Colonic mucosa (tissue), 4 donors: ENCODE results near the gene PANX1. TPM values are rescaled to one million over a fixed set of nuclear protein-coding genes. Genes with fewer than 3 reads are reported as not detected.

ENCODE experiments used
- DNase-seq: peaks from one replicate; pipeline ENCODE4 v3.0.0-alpha.2; 2020
- H3K27ac ChIP-seq: fragments of 200-600 bp; one replicate; pipeline ENCODE4 v1.8.0; 2021
- H3K27me3 ChIP-seq: fragments of 200-600 bp; one replicate; pipeline ENCODE4 v1.8.0; 2021
- H3K36me3 ChIP-seq: fragments of 200-600 bp; one replicate; pipeline ENCODE4 v1.8.0; 2021
- H3K4me1 ChIP-seq: fragments of 200-600 bp; one replicate; pipeline ENCODE4 v1.8.0; 2021; ENCODE audit warnings: mild to moderate bottlenecking
- H3K4me3 ChIP-seq: fragments of 200-600 bp; one replicate; pipeline ENCODE4 v1.8.0; 2021
- H3K9ac ChIP-seq, 2 donors: one replicate each; pipeline ENCODE4 v1.7.0; 2013; ENCODE audit warnings: control low read depth in 2 of 2, low read depth in 2 of 2, low read length in 2 of 2
- H3K9me3 ChIP-seq: fragments of 200-600 bp; one replicate; pipeline ENCODE4 v1.8.0; 2021
- intact Hi-C: fragments of 100-400 bp; cut with DNase I; formaldehyde crosslinking; loops from one replicate; pipeline ENCODE4 v1.14.1; 2022
- total RNA-seq, 2 donors: library from RNA; stranded (reverse); fragmentation: NEBNext Ultra II Directional in 1 of 2; extraction: Animal tissue kit (Norgen Biotek cat#: 25700) in 1 of 2; gene quantifications; one replicate each; pipeline ENCODE4 v1.2.1, GENCODE V29; 2021
- TF ChIP-seq, protein P1 (sequence below): fragments of 200-600 bp; IDR thresholded peaks from one replicate; pipeline ENCODE4 v1.8.0; 2022; ENCODE audit warnings: antibody characterized with exemption, mild to moderate bottlenecking
- donor health status: healthy.
- donor health status: DM: no; HTN: no; CAD: no.
- donor health status: DM: no; HTN: no; CAD: no.

PANX1 gene
- total RNA-seq, 2 donors from 2014 or later = 7.8 to 11.1 TPM

DNA sequence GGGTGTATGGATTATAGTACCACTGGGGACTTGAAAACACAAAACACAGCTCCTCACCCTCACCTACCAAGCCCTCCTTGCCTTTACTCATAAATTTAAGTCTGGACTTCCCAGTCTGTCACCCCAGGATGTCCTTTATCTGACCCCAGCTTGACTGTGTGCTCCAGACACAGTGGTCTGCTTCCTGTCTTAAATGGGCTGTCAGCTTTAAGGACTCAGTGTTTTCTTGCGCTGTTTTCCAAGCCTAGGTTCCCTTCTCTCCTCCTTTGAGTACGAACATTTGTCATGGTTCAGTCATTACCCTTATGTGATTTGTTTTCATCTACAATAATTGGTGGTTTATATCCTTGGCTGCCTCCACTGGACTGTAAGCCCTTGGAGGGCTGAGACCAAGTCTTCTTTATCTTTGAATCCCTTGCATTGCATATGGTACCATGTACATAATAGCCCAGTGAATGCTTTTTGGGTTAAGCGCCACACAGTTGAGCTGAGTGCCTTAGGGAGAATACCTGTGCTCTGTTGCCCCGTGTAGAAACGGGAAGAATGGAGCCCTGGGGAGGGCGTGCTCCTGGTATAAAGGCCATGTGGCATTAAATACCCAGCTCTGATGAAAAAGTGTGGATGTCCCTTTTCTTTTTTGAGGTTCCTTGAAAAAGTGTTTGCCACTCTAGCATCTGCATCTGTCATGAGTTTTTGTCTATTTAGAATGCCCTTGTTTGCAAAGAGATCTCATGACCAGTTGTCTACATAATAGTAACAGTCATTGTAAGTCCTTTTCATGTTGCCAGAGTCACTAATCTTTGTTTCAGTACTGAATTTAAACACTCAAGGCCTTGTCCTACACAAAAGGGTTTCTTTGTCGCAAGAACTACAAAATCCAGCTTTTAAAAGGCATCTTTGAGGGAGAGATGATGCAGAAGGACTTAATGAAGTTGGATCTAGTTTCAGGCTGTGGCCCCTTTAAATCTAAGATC lies 14.0 kb downstream of the PANX1 start:
- Histone ChIP-seq H3K9ac (no peak overlapping the region), H3K4me3 (no peak overlapping the region), H3K9me3 (no peaks in the 10 kb centered on the region), H3K27ac (no peak overlapping the region), H3K36me3 (no peaks in the 10 kb centered on the region), H3K4me1 (peaks cover 9% of the 10 kb centered on the region), H3K27me3 (no peaks in the 10 kb centered on the region)
- intact Hi-C loops = no loop called here
- DNase-seq = no peak
- TF ChIP-seq, protein P1, sequence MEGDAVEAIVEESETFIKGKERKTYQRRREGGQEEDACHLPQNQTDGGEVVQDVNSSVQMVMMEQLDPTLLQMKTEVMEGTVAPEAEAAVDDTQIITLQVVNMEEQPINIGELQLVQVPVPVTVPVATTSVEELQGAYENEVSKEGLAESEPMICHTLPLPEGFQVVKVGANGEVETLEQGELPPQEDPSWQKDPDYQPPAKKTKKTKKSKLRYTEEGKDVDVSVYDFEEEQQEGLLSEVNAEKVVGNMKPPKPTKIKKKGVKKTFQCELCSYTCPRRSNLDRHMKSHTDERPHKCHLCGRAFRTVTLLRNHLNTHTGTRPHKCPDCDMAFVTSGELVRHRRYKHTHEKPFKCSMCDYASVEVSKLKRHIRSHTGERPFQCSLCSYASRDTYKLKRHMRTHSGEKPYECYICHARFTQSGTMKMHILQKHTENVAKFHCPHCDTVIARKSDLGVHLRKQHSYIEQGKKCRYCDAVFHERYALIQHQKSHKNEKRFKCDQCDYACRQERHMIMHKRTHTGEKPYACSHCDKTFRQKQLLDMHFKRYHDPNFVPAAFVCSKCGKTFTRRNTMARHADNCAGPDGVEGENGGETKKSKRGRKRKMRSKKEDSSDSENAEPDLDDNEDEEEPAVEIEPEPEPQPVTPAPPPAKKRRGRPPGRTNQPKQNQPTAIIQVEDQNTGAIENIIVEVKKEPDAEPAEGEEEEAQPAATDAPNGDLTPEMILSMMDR = no peak

DNA sequence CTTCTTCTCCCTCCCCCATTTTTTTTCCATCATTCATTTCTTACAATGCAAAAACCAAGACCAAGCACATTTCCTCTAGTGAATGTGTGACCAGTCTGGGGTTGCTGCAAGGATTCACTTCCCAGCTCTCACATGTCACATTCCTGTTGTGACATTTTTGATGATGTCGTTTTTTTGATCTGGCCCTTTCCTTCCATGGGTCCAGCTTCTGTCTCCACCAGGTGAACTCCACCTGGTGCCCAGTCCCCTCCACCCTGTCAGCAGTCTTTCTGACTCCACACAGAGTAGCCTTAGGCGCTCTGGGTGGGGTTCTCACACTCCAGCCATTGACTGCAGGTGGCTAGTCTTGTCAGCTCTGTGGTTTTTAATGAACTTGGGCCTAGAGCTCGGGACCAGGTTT lies 15.6 kb downstream of the PANX1 start:
- DNase-seq = no peak
- TF ChIP-seq, protein P1 = no peak
- Histone ChIP-seq H3K36me3 (no peaks in the 10 kb centered on the region), H3K27me3 (no peaks in the 10 kb centered on the region), H3K4me3 (no peak overlapping the region), H3K9me3 (no peaks in the 10 kb centered on the region), H3K9ac (no peak overlapping the region), H3K4me1 (peaks cover 9% of the 10 kb centered on the region), H3K27ac (no peak overlapping the region)
- intact Hi-C loops = no loop called here

DNA sequence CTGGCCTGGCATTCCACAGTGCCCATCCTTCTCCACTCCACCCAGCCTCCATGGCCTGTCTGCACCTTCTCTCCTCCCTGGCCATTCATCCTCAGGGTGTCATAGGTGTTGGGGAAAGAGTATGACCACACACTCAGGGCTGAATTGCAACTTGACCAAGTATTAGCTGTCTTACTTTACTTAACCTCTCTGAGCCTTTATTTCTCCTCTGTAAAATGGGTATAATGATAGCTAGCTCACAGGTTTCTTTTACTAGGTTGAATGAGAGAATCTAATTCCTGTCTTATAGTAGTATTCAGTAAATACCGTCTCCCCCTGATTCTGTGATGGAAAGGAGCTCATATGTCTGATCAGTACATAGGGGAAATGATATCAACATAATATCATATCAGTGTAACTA lies 16.0 kb downstream of the PANX1 start:
- TF ChIP-seq, protein P1 = no peak
- peaks cover 9% of the 10 kb centered on the region for H3K4me1 ChIP-seq
- H3K27me3 ChIP-seq = no peaks in the 10 kb centered on the region
- DNase-seq = no peak
- H3K36me3 ChIP-seq = no peaks in the 10 kb centered on the region
- H3K27ac ChIP-seq = no peak overlapping the region
- no peak overlapping the region for H3K4me3 ChIP-seq
- no peak overlapping the region for H3K9ac ChIP-seq
- intact Hi-C loops = no loop called here
- no peaks in the 10 kb centered on the region for H3K9me3 ChIP-seq

DNA sequence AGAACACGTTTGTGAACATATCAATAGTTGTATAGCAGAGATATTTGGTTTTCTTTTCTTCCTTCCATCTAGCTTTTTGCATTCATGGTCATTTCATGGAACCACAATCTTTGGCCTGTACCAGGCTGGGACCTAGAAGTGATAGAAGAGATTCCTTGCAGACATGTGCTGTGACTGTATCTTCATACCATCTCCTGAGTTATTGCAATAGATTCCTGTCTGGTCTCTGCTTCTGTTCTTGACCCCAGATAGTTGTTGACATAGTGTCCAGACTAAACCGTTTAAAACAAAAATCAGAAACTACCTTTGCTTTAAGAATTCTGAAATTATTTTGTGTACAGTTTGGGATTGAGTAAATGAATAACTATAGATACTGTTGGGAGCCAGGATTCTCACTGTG lies 16.8 kb downstream of the PANX1 start:
- TF ChIP-seq, protein P1 = no peak
- intact Hi-C loops = no loop called here

DNA sequence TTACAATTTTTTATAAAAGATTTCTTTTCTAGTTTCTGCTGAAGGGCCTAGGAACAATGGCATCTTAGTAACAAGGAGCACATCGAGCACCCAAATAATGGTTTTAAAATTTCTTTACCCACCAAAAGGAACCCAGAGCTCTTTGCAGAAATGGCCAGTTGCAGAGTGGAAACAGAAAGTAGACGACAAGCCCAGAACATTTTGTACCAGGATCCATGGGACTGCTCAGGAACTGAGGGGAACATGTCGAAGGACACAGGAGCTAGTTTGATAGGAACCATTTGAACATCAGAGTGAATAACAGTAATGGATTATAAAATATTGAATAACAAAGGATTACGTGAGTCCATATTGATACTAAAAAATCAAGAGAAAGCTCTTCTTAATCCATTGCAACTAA lies 17.3 kb downstream of the PANX1 start:
- DNase-seq = no peak
- no peaks in the 10 kb centered on the region for H3K9me3 ChIP-seq
- no peaks in the 10 kb centered on the region for H3K27me3 ChIP-seq
- no peak overlapping the region for H3K9ac ChIP-seq
- no peaks in the 10 kb centered on the region for H3K4me1 ChIP-seq
- H3K36me3 ChIP-seq = no peaks in the 10 kb centered on the region
- TF ChIP-seq, protein P1 = no peak
- H3K27ac ChIP-seq = no peak overlapping the region
- H3K4me3 ChIP-seq = no peak overlapping the region
- intact Hi-C loops = no loop called here

More for the DNA sequence above, 16.8 kb downstream of the PANX1 start:
- Histone ChIP-seq H3K27me3 (no peaks in the 10 kb centered on the region), H3K27ac (no peak overlapping the region), H3K9ac (no peak overlapping the region), H3K9me3 (no peaks in the 10 kb centered on the region), H3K4me1 (peaks cover 1% of the 10 kb centered on the region), H3K36me3 (no peaks in the 10 kb centered on the region), H3K4me3 (no peak overlapping the region)
- DNase-seq = no peak
